Tibial nerve (tissue), 4 donors: ENCODE measurements around the gene EFNB2.

Experiments
- CTCF ChIP-seq, 5 experiments: fragments of 200-600 bp in 3 of 5; fragments of 450-650 bp in 2 of 5; sonication (generic) in 3 of 5; IDR thresholded peaks; one replicate each; pipeline ENCODE4 v1.5.1; 2016 to 2019; ENCODE audit warnings: antibody characterized with exemption in 5 of 5, mild to moderate bottlenecking in 3 of 5, moderate library complexity in 2 of 5
- EP300 ChIP-seq, 2 donors: sonication (generic); formaldehyde crosslinking; IDR thresholded peaks; one replicate each; pipeline ENCODE4 v1.6.1; 2017; ENCODE audit warnings: antibody characterized with exemption in 2 of 2, mild to moderate bottlenecking in 1 of 2
- POLR2A ChIP-seq, 2 donors: fragments of 450-650 bp; IDR thresholded peaks; one replicate each; pipeline ENCODE4 v1.6.1; 2017; ENCODE audit warnings: antibody characterized with exemption in 2 of 2, mild to moderate bottlenecking in 2 of 2, moderate library complexity in 2 of 2

- no peak for TF ChIP-seq CTCF (IDR thresholded peaks at IDR 0.05)
- TF ChIP-seq POLR2A (IDR thresholded peaks at IDR 0.05) = no peak
- TF ChIP-seq EP300 (IDR thresholded peaks at IDR 0.05) = no peak
These were observed 1.4 kb downstream of the EFNB2 start for GRCh38 chr13:106533943-106534638.
